HUES48 (cell line): ENCODE data around the gene C1QTNF2.

ENCODE experiments used
- H3K27ac ChIP-seq: one replicate; pipeline ENCODE4 v1.7.0; 2013; ENCODE audit warnings: low read depth, low read length, inconsistent platforms
- H3K27me3 ChIP-seq: 2 replicates; pipeline ENCODE4 v1.6.1; 2013; ENCODE audit warnings: mild to moderate bottlenecking, low read length; ENCODE audit not compliant: control insufficient read depth, insufficient read depth
- H3K36me3 ChIP-seq: 2 replicates; pipeline ENCODE4 v1.6.1; 2013; ENCODE audit warnings: low read length; ENCODE audit not compliant: control insufficient read depth, insufficient read depth
- H3K4me1 ChIP-seq: 2 replicates; pipeline ENCODE4 v1.6.1; 2013; ENCODE audit warnings: mild to moderate bottlenecking, low read length; ENCODE audit not compliant: control insufficient read depth, insufficient read depth
- H3K4me3 ChIP-seq: 2 replicates; pipeline ENCODE4 v1.5.1; 2013; ENCODE audit warnings: mild to moderate bottlenecking, low read depth, low read length
- H3K9ac ChIP-seq: 2 replicates; pipeline ENCODE4 v1.6.1; 2013; ENCODE audit warnings: mild to moderate bottlenecking, low read depth, low read length, moderate library complexity
- H3K9me3 ChIP-seq: 2 replicates; pipeline ENCODE4 v1.6.1; 2013; ENCODE audit warnings: low read length; ENCODE audit not compliant: control insufficient read depth, insufficient read depth

C1QTNF2 gene

DNA sequence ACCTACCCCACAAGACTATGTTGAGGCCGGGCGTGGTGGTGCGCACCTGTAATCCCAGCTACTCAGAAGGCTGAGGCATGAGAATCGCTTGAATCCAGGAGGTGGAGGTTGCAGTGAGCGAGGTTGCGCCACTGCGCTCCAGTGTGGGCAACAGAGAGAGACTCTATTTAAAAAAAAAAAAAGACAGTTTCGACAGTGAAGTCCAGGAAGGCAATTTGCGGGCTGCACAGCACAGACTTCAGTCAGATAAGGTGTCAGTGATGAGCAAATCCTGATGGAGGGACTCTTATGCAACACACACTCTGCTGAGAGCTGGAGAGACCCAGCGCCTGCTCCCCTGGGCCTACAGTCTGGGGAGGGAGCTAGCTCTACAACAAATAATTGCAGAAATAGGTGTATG, 72.2 kb downstream of the C1QTNF2 start:
- Histone ChIP-seq H3K9ac (no peak overlapping the region), H3K27ac (no peak overlapping the region), H3K9me3 (no peaks in the 10 kb centered on the region)

GRCh38 chr5:160297776-160298175, 72.7 kb downstream of the C1QTNF2 start:
- Histone ChIP-seq H3K27me3 (no peaks in the 10 kb centered on the region), H3K4me3 (no peak overlapping the region), H3K36me3 (peaks cover 12% of the 10 kb centered on the region), H3K4me1 (peaks cover 20% of the 10 kb centered on the region), H3K9ac (no peak overlapping the region), H3K9me3 (no peaks in the 10 kb centered on the region), H3K27ac (no peak overlapping the region)

More for the DNA sequence above, 72.2 kb downstream of the C1QTNF2 start:
- Histone ChIP-seq H3K27me3 (no peaks in the 10 kb centered on the region), H3K4me1 (peaks cover 20% of the 10 kb centered on the region), H3K4me3 (no peak overlapping the region), H3K36me3 (peaks cover 14% of the 10 kb centered on the region)
